Activated CD4-positive, alpha-beta T cell treated with anti-CD3 and anti-CD28 coated beads for 4 hours (primary cell): Measurements from ENCODE around the gene ALCAM.
A peak's percentile ranks its signal among the peaks of the same experiment; 100 is the strongest.
"Not testable (repeated sequence)": the region's sequence is repeated elsewhere in the genome, so short reads cannot be mapped to it uniquely, and the experiment has no call there.

ENCODE experiments used
- DNase-seq, 2 donors: peaks; one replicate each; pipeline ENCODE4 v3.0.0-alpha.2; 2020

Gene ALCAM

DNA sequence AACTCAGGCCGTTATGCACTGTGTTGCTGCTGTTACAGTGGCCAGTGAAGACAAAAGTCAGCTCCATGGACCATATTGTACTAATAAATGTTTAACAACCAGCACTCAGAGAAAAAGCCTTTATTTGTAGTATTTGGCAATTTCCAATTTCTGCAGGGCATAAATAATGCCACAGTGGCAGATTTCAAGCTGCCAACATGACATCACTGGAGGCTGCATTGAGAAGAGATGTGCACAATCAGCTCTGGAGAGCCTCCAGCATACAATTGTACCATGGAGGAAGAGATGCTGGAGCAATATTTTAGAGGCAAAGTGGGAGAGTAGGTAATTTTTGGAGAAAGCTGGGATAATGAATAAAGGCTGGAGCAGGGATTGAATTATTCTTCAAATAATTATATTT, 9.7 kb upstream of the ALCAM start:
- DNase-seq: no peak

- no peak for DNase-seq
These were observed 7.5 kb upstream of the ALCAM start for GRCh38 chr3:105359098-105359762.

DNA sequence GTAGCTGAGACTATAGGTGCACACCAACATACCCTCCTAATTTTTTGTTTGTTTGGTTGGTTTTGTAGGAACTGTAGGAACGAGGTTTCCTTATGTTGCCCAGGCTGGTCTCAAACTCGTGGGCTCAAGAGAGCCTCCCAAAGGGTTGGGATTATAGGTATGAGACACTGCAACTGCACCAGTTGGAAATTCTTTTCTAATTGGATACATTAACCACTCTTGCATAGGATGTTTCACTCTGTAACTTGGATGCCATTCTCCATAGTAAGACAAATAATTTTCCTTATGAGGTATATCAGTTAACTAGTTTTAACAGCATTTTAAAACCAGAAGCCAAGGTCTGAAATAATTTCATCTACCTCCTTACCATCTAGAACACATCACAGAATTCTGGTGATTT, 6.7 kb upstream of the ALCAM start:
- no peak for DNase-seq

DNA sequence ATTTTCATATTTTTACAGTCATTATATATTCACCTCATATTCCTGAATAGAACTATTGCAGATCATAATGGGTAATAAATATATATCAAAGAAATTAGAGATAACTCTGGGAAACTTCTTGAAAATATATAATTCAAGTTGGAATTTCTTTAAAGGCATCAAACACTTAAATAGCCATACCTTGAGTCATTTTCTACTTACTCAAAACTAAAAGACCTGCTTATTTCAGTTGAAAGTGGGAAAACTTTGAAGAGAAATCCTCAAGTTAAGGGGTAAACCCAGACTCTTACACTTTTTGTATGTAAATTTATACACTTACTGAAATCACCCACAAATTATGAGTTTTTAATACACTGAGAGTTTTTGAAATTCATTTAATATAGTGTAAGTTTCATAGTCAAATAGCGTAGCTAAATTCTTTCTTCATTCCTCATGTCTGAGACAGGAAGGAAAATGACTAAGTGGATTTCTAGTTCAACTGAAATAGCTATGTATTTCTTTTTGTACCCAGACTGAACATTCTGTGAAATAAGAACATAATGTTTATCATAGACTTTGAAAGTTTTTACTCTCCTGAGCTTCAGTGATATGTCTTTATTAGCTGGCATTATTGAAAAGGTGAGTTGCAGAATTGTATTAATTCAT, 4.6 kb upstream of the ALCAM start:
- no peak for DNase-seq

DNA sequence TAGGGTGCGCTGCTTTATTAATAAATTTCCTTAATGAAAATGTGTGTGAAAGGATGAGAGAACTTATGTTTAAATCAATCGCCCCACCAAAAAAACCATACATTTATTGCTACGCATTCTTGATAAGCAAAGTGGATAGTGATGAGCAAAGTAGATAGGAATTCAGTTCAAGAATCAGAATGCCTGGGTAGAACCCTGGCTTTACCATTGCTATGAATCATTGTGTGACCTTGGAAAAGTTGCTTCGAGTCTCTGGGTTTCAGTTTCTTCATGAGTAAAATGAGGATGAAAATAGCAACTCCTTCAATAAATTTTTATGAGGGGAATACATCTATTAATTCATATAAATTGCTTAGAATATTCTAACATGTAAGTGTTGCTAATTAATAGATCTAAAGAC, 2.6 kb upstream of the ALCAM start:
- DNase-seq: no peak

DNA sequence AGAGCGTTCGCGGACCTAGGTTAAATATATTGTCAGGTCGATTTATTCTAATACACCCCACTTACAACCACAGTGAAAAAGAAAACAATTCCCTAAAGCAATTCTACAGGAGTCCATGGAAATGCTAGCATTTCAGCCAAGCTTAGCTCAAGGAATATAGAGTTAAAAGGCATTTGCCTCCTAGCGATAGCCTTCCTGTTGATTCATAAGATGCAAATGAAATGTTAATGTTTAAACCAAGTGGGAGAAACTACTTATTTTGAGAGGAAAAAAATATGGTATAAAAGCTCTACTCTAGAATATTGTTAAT, 1.7 kb upstream of the ALCAM start:
- no peak for DNase-seq

DNA sequence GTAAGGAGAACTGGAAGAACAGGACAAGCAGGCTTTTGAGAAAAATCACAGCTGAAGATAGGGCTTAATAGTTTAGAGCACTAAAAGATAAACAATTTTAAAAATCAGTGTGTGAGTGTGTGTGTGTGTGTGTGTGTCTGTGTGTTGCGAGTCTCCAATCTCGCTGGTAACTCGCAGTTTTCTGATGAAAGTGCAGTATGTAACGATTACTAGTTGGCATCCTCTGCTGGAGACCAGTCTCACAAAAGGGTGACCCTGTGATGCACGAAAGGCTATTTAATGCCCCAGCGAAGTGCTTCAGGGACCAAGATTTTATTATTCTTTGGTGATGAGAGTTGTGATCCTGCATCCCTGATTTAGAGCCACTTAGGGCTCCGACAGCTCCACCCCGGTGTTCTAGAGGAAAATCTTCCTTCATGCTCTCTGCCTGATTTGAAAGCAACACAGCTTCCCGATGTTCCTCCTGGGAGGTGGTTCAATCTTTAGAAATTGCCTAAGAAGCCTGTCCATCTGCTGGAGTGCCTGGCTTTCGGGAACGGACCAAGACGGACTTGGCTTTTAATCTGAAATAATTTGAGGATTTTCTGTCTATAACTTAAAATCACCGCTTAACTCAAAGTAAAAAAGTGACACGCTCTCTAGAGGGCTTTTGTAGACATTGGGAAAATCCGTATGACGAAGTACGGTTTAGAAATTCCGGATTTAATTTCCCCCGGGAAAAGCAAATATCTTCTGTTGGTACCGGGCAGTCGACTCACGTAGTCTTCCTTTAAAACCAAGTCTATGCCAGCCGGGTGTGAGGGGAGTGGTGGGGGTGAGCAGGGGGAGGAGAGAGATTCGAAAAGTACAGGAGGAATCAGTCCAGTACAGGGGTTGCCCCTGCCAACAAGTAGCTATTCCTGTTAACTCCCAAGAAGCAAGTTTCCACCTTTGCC, 1.1 kb upstream of the ALCAM start:
- no peak for DNase-seq

- DNase-seq: peak; percentile 22 to 39
These were observed 325 bp downstream of the ALCAM start for GRCh38 chr3:105367063-105367405.

DNA sequence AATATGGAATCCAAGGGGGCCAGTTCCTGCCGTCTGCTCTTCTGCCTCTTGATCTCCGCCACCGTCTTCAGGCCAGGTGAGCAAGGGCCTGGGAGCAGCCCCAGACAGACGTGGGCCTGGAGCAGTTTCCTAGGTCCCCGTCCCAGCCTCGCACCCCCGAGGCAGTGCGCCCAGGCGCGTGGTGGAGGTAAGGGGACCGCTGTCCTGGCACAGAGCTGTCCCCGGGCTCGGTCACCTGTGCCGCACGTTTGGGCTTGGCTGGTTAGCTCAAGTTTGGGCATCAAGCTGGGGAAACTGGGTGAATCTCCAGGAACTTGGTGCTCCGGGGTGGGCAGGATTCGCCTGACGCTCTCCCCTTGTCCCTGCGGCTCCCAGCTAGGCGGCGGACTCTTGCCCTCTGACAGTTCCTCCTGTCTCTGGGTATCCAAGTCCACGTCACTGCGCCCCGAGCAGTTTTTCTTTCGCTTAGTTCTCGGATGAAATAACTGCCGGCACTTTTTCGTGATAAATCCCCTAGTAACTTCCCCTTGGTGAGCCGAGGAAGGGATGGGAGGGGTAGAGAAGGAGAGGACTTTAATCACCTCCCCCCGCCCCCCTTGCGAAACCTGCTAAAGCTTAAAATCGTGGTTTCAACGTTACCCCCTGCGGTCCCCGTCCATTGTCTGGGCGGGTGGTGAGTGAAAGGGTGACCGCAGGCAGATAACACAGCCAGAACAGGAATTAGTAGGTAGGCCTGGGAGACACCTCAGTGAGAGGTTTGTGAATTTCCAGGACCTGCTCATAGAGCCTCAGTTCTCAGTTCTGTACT, 901 bp downstream of the ALCAM start:
- peak; percentile 48 to 50 for DNase-seq

- peak; percentile 78 to 82 for DNase-seq
These were observed 2.1 kb downstream of the ALCAM start for GRCh38 chr3:105368566-105369499.

GRCh38 chr3:105369500-105370371, 3.0 kb downstream of the ALCAM start:
- DNase-seq: peak; percentile 20 to 35

DNA sequence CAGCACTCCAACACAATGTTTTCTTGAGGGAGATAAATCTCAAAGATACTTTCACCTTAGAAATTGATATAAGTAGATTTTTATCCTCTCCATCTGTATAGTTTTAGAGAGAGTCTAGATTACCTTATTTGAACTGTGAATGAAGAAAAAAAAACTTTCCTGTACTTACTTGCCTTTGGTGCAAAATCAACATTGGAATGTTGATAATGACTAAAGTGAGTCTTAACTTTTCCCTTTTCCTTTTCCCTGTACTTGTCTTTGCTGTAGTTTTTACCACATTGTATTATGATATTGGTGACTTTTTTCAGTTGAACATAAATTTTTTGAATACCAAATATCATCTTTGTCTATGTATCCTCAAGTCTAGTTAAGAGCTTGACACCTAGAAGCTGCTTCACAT, 6.7 kb downstream of the ALCAM start:
- no peak for DNase-seq

- no peak for DNase-seq
These were observed 9.2 kb downstream of the ALCAM start for GRCh38 chr3:105375750-105376511.

GRCh38 chr3:105377716-105378115, 11.0 kb downstream of the ALCAM start:
- DNase-seq: no peak

- DNase-seq: no peak
These were observed 18.5 kb downstream of the ALCAM start for GRCh38 chr3:105385179-105385578.

DNA sequence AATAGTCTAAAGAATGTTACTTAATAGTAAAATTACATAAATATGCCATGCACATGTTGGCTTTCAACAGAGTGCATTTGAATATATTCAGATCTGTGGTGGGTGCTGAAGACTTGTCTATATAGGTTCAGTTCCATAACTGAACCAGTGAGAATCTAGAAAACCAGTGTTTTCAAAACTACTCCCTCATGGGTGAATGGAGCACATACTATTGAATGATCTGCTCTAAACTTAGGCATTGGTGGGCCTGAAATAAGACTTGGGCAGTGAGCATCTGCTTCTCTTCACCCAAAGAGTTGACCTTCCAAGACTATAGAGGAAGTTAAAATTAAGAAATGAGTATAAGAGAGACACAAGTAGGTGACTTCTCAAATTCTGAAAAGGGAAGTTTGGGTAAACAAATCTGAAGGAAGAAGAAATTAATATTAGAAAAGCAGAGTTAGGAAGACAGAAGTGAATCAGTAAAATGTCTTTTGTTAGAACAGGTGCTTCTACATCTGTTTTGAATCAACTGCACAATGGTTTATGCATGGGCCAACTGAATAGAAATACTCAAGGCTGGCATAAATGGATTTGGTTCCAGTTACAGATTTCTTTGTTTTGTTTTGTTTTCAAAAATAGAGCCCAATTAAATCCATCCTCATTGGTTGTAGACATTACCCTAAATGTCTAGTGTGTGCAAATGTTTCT, 19.3 kb downstream of the ALCAM start:
- no peak for DNase-seq

GRCh38 chr3:105387122-105387751, 20.5 kb downstream of the ALCAM start:
- DNase-seq: no peak

GRCh38 chr3:105388176-105388575, 21.5 kb downstream of the ALCAM start:
- DNase-seq: no peak

- DNase-seq: not testable (repeated sequence)
These were observed 23.1 kb downstream of the ALCAM start for GRCh38 chr3:105389759-105390158.
